Left kidney (tissue), 1 donor: Measurements from ENCODE around the gene SLC12A8. TPM values are rescaled to one million over a fixed set of nuclear protein-coding genes. Genes with fewer than 3 reads are reported as not detected.

ENCODE experiments used
- polyA plus RNA-seq: library from polyadenylated mRNA; unstranded; fragments of 120-200 nt; gene quantifications from one replicate; pipeline ENCODE4 v1.2.1, GENCODE V29; 2013; ENCODE audit not compliant: insufficient read length

The SLC12A8 gene
- polyA plus RNA-seq, 1 donor, result 7.7 TPM

Other genes starting within 250 kb of the SLC12A8 start
- gene HEG1, start 156.8 kb downstream of the SLC12A8 start, polyA plus RNA-seq, result 27.7 TPM
- 51.8 TPM for gene ZNF148, start 162.6 kb upstream of the SLC12A8 start, polyA plus RNA-seq